ENCODE data around the gene USP46. TPM values are rescaled to one million over a fixed set of nuclear protein-coding genes. Genes with fewer than 3 reads are reported as not detected.

Gene USP46
- total RNA-seq, 1 donor from 2014 or later = 14.7 TPM

GRCh38 chr4:52606726-52607125 is 52.4 kb downstream of the USP46 start:
- DNase-seq (ENCODE audit: low read depth) (no peak), FAIRE-seq (no peak)
- peaks cover 5% of the 10 kb centered on the region for H3K36me3 ChIP-seq (ENCODE audit: control insufficient read depth, insufficient read depth, low read length)
- no peaks in the 10 kb centered on the region for H3K27me3 ChIP-seq (ENCODE audit: control insufficient read depth, insufficient read depth, low read length)
- no peak overlapping the region for H3K4me3 ChIP-seq (ENCODE audit: low read depth, low read length)
- TF ChIP-seq CTCF (IDR thresholded peaks at IDR 0.05; ENCODE audit: insufficient read depth, low read length, severe bottlenecking) = no peak

GRCh38 chr4:52606040-52606439 is 53.1 kb downstream of the USP46 start:
- FAIRE-seq = no peak
- no peak for TF ChIP-seq CTCF (IDR thresholded peaks at IDR 0.05; ENCODE audit: insufficient read depth, low read length, severe bottlenecking)
- no peak overlapping the region for H3K4me3 ChIP-seq (ENCODE audit: low read depth, low read length)
- DNase-seq (ENCODE audit: low read depth) = no peak
- H3K36me3 ChIP-seq (ENCODE audit: control insufficient read depth, insufficient read depth, low read length) = peaks cover 5% of the 10 kb centered on the region
- no peaks in the 10 kb centered on the region for H3K27me3 ChIP-seq (ENCODE audit: control insufficient read depth, insufficient read depth, low read length)

GRCh38 chr4:52604215-52604614 is 54.9 kb downstream of the USP46 start:
- Histone ChIP-seq H3K36me3 (ENCODE audit: control insufficient read depth, insufficient read depth, low read length) (peaks cover 3% of the 10 kb centered on the region), H3K4me3 (ENCODE audit: low read depth, low read length) (no peak overlapping the region), H3K27me3 (ENCODE audit: control insufficient read depth, insufficient read depth, low read length) (no peaks in the 10 kb centered on the region)
- TF ChIP-seq CTCF (IDR thresholded peaks at IDR 0.05; ENCODE audit: insufficient read depth, low read length, severe bottlenecking) = no peak
- FAIRE-seq (no peak), DNase-seq (ENCODE audit: low read depth) (no peak)

GRCh38 chr4:52600275-52600674 is 58.8 kb downstream of the USP46 start:
- H3K36me3 ChIP-seq (ENCODE audit: control insufficient read depth, insufficient read depth, low read length) = peaks cover 4% of the 10 kb centered on the region
- no peak overlapping the region for H3K4me3 ChIP-seq (ENCODE audit: low read depth, low read length)
- no peak for TF ChIP-seq CTCF (IDR thresholded peaks at IDR 0.05; ENCODE audit: insufficient read depth, low read length, severe bottlenecking)
- no peak for DNase-seq (ENCODE audit: low read depth)
- no peaks in the 10 kb centered on the region for H3K27me3 ChIP-seq (ENCODE audit: control insufficient read depth, insufficient read depth, low read length)
- no peak for FAIRE-seq

- peaks cover 3% of the 10 kb centered on the region for H3K36me3 ChIP-seq (ENCODE audit: control insufficient read depth, insufficient read depth, low read length)
- TF ChIP-seq CTCF (IDR thresholded peaks at IDR 0.05; ENCODE audit: insufficient read depth, low read length, severe bottlenecking) = no peak
- DNase-seq (ENCODE audit: low read depth) = no peak
- no peak for FAIRE-seq
- no peaks in the 10 kb centered on the region for H3K27me3 ChIP-seq (ENCODE audit: control insufficient read depth, insufficient read depth, low read length)
- H3K4me3 ChIP-seq (ENCODE audit: low read depth, low read length) = no peak overlapping the region
Observed at GRCh38 chr4:52595001-52595400, 64.1 kb downstream of the USP46 start.

GRCh38 chr4:52592287-52592686 is 66.8 kb downstream of the USP46 start:
- DNase-seq (ENCODE audit: low read depth) (no peak), FAIRE-seq (no peak)
- Histone ChIP-seq H3K27me3 (ENCODE audit: control insufficient read depth, insufficient read depth, low read length) (no peaks in the 10 kb centered on the region), H3K4me3 (ENCODE audit: low read depth, low read length) (no peak overlapping the region), H3K36me3 (ENCODE audit: control insufficient read depth, insufficient read depth, low read length) (peaks cover 2% of the 10 kb centered on the region)
- TF ChIP-seq CTCF (IDR thresholded peaks at IDR 0.05; ENCODE audit: insufficient read depth, low read length, severe bottlenecking) = no peak

Data from bronchial epithelial cell (primary cell).